Kidney epithelial cell (primary cell): ENCODE data around the gene ABHD10. TPM values are rescaled to one million over a fixed set of nuclear protein-coding genes. Genes with fewer than 3 reads are reported as not detected.

Experiments
- DNase-seq: peaks from one replicate; pipeline ENCODE4 v3.0.0-alpha.2; 2010; ENCODE audit warnings: low read depth
- H3K27me3 ChIP-seq: 2 replicates; pipeline ENCODE4 v1.6.0; 2011; ENCODE audit warnings: low read length; ENCODE audit not compliant: control insufficient read depth, insufficient read depth
- H3K36me3 ChIP-seq: 2 replicates; pipeline ENCODE4 v1.5.1; 2011; ENCODE audit warnings: low read length; ENCODE audit not compliant: control insufficient read depth, insufficient read depth
- H3K4me3 ChIP-seq: 2 replicates; pipeline ENCODE4 v1.5.1; 2011; ENCODE audit warnings: low read depth, mild to moderate bottlenecking, control low read depth, low read length
- total RNA-seq: library from RNA; depleted of rRNA; stranded (reverse); fragments of >200 nt; gene quantifications from 2 replicates; pipeline ENCODE4 v1.2.3, GENCODE V29; 2015
- TF ChIP-seq, protein P1 (sequence below): IDR thresholded peaks from 2 replicates; pipeline ENCODE4 v1.5.1; 2011; ENCODE audit warnings: mild to moderate bottlenecking, moderate library complexity, low read length, control low read depth, inconsistent platforms; ENCODE audit not compliant: insufficient read depth, poor library complexity, severe bottlenecking

ABHD10 gene
- total RNA-seq, 1 donor from 2014 or later, result 17.6 TPM

DNA sequence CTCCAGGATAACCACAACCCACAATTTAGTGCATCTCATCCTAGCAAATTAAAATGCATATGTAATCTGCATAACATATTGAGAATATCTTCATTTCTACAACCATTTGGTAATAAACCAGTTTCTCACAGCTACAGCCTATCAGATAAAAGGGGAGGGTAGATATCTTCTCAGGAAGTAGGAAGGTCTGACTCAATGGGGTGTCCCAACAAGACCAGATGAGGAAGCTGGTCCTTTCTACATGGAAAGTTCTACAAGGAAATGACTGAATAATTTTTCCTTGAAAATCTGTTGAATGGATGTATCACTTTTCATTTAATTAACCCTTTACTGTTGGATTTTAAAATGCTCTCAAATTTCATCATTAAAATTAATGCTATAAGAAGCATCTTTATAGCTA lies 38.3 kb downstream of the ABHD10 start:
- H3K27me3 ChIP-seq, result no peaks in the 10 kb centered on the region
- H3K4me3 ChIP-seq, result no peak overlapping the region
- no peaks in the 10 kb centered on the region for H3K36me3 ChIP-seq
- TF ChIP-seq, protein P1, sequence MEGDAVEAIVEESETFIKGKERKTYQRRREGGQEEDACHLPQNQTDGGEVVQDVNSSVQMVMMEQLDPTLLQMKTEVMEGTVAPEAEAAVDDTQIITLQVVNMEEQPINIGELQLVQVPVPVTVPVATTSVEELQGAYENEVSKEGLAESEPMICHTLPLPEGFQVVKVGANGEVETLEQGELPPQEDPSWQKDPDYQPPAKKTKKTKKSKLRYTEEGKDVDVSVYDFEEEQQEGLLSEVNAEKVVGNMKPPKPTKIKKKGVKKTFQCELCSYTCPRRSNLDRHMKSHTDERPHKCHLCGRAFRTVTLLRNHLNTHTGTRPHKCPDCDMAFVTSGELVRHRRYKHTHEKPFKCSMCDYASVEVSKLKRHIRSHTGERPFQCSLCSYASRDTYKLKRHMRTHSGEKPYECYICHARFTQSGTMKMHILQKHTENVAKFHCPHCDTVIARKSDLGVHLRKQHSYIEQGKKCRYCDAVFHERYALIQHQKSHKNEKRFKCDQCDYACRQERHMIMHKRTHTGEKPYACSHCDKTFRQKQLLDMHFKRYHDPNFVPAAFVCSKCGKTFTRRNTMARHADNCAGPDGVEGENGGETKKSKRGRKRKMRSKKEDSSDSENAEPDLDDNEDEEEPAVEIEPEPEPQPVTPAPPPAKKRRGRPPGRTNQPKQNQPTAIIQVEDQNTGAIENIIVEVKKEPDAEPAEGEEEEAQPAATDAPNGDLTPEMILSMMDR, result no peak
- no peak for DNase-seq

- Histone ChIP-seq H3K4me3 (no peak overlapping the region), H3K36me3 (no peaks in the 10 kb centered on the region), H3K27me3 (no peaks in the 10 kb centered on the region)
- TF ChIP-seq, protein P1, result no peak
- DNase-seq, result no peak
These were observed 39.9 kb downstream of the ABHD10 start for GRCh38 chr3:112018712-112019111.

DNA sequence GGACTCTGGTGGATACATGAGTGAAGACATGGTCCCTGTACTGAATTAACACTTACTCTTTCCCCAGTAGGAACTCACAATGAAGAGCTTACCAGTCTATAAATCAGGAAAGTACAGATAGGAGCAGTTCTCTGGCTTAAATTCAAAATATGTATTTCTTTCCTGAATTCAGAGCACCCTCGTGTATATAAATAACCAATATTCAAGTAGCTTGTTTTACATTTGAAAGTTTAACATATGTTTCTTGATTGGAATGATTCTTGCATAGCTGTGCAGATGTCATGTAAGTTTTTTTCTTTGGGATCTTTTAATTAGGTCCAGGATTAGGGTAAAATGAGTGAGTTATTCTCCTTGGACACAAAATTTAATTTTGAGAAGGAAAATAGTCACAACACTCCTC lies 40.9 kb downstream of the ABHD10 start:
- TF ChIP-seq, protein P1, result no peak

GRCh38 chr3:112020674-112021085 lies 41.9 kb downstream of the ABHD10 start:
- TF ChIP-seq, protein P1, result no peak
- no peak for DNase-seq

More for the DNA sequence above, 40.9 kb downstream of the ABHD10 start:
- Histone ChIP-seq H3K27me3 (no peaks in the 10 kb centered on the region), H3K36me3 (no peaks in the 10 kb centered on the region), H3K4me3 (no peak overlapping the region)
- no peak for DNase-seq

DNA sequence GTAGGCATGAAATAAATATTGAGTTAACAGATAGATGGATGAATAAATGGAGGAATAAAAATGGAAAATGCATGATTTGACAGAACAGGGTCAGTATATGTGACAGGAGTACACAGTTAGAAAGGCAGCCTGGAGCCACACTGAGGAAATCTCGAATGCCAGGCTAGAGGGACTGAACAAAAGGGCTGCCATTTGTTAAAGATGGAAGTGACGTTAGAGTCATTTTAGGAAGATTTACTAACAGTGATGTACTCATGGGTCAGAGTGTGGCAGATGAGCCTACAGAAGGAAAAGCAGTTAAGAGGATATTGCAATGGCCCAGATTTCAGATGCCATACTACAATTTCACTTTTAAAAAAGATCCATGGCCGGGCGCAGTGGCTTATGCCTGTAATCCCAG lies 48.3 kb downstream of the ABHD10 start:
- Histone ChIP-seq H3K27me3 (no peaks in the 10 kb centered on the region), H3K4me3 (no peak overlapping the region), H3K36me3 (no peaks in the 10 kb centered on the region)
- TF ChIP-seq, protein P1, result no peak
- no peak for DNase-seq

More at GRCh38 chr3:112020674-112021085, 41.9 kb downstream of the ABHD10 start:
- Histone ChIP-seq H3K36me3 (no peaks in the 10 kb centered on the region), H3K27me3 (no peaks in the 10 kb centered on the region), H3K4me3 (no peak overlapping the region)

GRCh38 chr3:112027826-112028225 lies 49.0 kb downstream of the ABHD10 start:
- H3K4me3 ChIP-seq, result no peak overlapping the region
- TF ChIP-seq, protein P1, result no peak
- DNase-seq, result no peak
- no peaks in the 10 kb centered on the region for H3K27me3 ChIP-seq
- no peaks in the 10 kb centered on the region for H3K36me3 ChIP-seq
